WERI-Rb-1 (cell line): ENCODE results near the gene GIT2.
A peak's percentile ranks its signal among the peaks of the same experiment; 100 is the strongest.

Experiments used
- DNase-seq: peaks from one replicate; pipeline ENCODE4 v3.0.0-alpha.2; 2020
- H3K27ac ChIP-seq: fragments of 250-450 bp; sonication (Bioruptor Pico); 2 replicates; pipeline ENCODE4 v1.5.1; 2020; ENCODE audit warnings: mild to moderate bottlenecking, moderate library complexity
- H3K27me3 ChIP-seq: fragments of 250-450 bp; sonication (Bioruptor Pico); 2 replicates; pipeline ENCODE4 v1.5.1; 2021; ENCODE audit warnings: mild to moderate bottlenecking, low read depth, moderate library complexity; ENCODE audit not compliant: insufficient read depth, severe bottlenecking
- H3K36me3 ChIP-seq: fragments of 250-450 bp; sonication (Bioruptor Pico); 2 replicates; pipeline ENCODE4 v1.5.1; 2020; ENCODE audit warnings: mild to moderate bottlenecking, moderate library complexity
- H3K4me3 ChIP-seq: 2 replicates; pipeline ENCODE4 v1.5.1; 2011; ENCODE audit warnings: low read depth, mild to moderate bottlenecking, control low read depth, low read length
- H3K9me3 ChIP-seq: fragments of 250-450 bp; sonication (Bioruptor Pico); 2 replicates; pipeline ENCODE4 v1.5.1; 2021; ENCODE audit warnings: mild to moderate bottlenecking, moderate library complexity; ENCODE audit not compliant: severe bottlenecking
- TF ChIP-seq, protein P1 (sequence below): IDR thresholded peaks from 2 replicates; pipeline ENCODE4 v1.5.1; 2011; ENCODE audit warnings: low read depth, mild to moderate bottlenecking, control low read depth, inconsistent platforms, low read length

Gene GIT2

DNA sequence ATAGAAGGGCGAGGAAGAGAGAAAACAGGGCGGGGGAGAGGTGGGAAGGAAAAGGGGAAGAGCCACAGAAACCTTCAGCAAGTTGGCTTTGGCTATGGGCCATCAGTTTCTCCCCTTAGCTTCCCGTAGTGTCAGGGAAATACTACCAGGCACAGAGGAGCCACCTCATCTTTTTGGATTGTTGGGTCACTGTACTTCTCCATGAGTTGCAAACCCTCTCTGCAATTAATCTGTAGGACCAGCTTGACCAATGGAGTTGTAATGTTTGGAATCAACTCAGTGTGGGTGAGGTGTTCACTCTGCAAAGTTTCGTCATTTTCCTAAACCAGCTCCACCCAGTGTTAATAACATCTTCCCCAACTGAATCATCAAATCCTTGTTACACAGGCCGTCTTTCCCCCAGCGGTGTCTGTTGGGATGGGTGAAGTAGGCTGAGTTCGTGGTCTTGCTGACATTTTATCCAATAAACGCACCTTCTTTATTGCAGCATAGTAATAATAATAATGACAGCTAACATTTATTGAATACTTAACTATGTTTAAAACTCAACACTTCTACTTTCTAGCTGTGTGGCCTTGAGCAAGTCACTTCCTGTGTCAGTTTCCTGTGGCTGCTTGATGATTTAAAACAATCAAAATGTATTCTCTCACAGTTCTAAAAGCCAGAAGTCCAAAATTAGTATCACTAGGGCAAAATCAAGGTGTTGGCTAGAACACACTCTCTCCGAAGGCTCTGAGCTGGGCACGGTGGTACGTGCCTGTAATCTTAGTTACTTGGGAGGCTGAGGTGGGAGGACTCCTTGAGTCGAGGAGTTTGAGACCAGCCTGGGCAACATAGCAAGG lies 107.8 kb downstream of the GIT2 start:
- no peak overlapping the region for H3K27ac ChIP-seq
- no peak for DNase-seq

DNA sequence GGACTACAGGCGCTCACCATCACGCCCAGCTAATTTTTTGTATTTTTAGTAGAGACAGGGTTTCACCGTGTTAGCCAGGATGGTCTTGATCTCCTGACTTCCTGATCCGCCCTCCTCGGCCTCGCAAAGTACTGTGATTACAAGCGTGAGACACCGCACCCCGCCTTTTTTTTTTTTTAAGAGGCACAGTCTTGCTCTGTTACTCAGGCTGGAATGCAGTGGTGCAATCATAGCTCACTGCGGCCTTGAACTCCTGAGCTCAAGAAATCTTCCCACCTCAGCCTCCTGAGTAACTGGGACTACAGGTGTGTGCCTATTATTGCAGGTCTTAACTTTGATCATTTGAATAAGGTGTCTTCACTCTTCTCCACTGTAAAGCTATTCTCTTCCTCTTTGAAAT lies 110.6 kb downstream of the GIT2 start:
- no peak overlapping the region for H3K4me3 ChIP-seq
- no peaks in the 10 kb centered on the region for H3K9me3 ChIP-seq
- DNase-seq, result no peak
- TF ChIP-seq, protein P1, sequence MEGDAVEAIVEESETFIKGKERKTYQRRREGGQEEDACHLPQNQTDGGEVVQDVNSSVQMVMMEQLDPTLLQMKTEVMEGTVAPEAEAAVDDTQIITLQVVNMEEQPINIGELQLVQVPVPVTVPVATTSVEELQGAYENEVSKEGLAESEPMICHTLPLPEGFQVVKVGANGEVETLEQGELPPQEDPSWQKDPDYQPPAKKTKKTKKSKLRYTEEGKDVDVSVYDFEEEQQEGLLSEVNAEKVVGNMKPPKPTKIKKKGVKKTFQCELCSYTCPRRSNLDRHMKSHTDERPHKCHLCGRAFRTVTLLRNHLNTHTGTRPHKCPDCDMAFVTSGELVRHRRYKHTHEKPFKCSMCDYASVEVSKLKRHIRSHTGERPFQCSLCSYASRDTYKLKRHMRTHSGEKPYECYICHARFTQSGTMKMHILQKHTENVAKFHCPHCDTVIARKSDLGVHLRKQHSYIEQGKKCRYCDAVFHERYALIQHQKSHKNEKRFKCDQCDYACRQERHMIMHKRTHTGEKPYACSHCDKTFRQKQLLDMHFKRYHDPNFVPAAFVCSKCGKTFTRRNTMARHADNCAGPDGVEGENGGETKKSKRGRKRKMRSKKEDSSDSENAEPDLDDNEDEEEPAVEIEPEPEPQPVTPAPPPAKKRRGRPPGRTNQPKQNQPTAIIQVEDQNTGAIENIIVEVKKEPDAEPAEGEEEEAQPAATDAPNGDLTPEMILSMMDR, result no peak
- H3K36me3 ChIP-seq, result no peaks in the 10 kb centered on the region
- no peak overlapping the region for H3K27ac ChIP-seq
- H3K27me3 ChIP-seq, result no peaks in the 10 kb centered on the region

More for the DNA sequence above, 107.8 kb downstream of the GIT2 start:
- Histone ChIP-seq H3K27me3 (no peaks in the 10 kb centered on the region), H3K4me3 (no peak overlapping the region), H3K9me3 (no peaks in the 10 kb centered on the region), H3K36me3 (no peaks in the 10 kb centered on the region)
- TF ChIP-seq, protein P1, result no peak

DNA sequence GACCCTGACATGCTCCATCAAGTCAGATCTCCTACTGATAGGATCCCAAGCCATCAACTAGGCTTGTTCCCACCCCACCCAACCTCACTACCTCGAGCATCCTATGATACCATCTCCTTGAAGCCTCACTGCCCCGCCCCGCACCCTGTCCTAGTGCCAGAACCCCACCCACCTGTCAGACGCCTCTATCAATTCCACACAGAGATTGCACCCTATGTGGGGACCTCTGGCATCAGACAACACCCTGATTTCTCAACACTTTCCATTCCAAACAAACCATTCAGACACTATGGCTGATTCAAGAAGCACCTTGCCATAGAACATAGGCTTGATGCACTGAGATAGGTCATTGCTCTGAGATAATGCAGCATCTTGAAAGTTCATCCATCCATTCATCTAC lies 112.7 kb downstream of the GIT2 start:
- DNase-seq, result no peak
- Histone ChIP-seq H3K4me3 (no peak overlapping the region), H3K27me3 (no peaks in the 10 kb centered on the region), H3K27ac (no peak overlapping the region), H3K9me3 (no peaks in the 10 kb centered on the region), H3K36me3 (no peaks in the 10 kb centered on the region)
- TF ChIP-seq, protein P1, result no peak

DNA sequence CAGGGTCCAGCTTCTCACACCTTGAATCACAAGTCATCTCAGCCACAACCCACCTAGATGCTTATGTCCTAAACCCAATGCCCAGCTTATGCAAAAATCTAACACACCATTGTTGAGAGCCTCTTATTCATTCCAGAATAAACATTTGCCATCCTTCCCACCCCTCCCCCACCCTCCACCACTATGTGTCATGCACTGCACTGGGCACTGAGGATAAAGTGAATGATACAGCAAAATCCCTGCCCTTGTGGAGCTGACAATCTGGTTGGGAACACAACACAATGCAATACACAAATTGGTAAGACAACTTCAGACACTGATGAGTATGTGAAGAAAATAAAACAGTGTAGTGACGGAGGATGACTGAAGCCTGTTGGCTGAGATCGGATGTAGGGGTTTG lies 114.4 kb downstream of the GIT2 start:
- Histone ChIP-seq H3K27me3 (no peaks in the 10 kb centered on the region), H3K27ac (no peak overlapping the region), H3K9me3 (no peaks in the 10 kb centered on the region), H3K36me3 (no peaks in the 10 kb centered on the region), H3K4me3 (no peak overlapping the region)
- DNase-seq, result no peak
- TF ChIP-seq, protein P1, result no peak

DNA sequence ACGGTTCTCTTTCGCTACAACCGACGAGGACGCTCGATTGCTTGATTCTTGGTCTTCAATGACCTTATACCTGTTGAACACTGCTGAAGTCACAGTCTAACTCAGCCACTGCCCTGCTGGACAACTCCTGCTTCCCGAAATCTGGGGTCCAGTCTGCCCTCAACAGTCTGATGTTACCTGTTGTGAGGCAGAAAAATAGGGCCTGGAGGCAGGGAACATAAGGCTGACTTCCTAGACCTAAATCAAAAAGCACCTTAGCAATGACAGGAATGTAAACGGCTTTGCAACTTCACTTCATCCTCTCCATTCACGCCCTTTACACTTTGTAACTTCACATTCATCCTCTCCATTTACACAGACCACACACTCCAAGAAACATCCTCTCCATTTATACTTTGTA lies 115.2 kb downstream of the GIT2 start:
- H3K27ac ChIP-seq, result no peak overlapping the region; the same call in 1 of the 2 replicates
- TF ChIP-seq, protein P1, result no peak

More for the DNA sequence above, 115.2 kb downstream of the GIT2 start:
- Histone ChIP-seq H3K36me3 (no peaks in the 10 kb centered on the region), H3K4me3 (peak overlapping the region; percentile 56), H3K27me3 (no peaks in the 10 kb centered on the region), H3K9me3 (no peaks in the 10 kb centered on the region)
- DNase-seq, result no peak
